Breast epithelium (tissue), 4 donors: ENCODE measurements around the gene ZNF343. TPM values are rescaled to one million over a fixed set of nuclear protein-coding genes. Genes with fewer than 3 reads are reported as not detected.
"Not testable (repeated sequence)": the region's sequence is repeated elsewhere in the genome, so short reads cannot be mapped to it uniquely, and the experiment has no call there.

Source experiments
- DNase-seq, 2 donors: peaks; one replicate each; pipeline ENCODE4 v3.0.0-alpha.2; 2019; ENCODE audit warnings: low spot score in 2 of 2
- H3K27ac ChIP-seq, 2 donors: fragments of 200-600 bp; sonication (generic) in 1 of 2; one replicate each; pipeline ENCODE4 v1.5.1; 2016 to 2019; ENCODE audit warnings: mild to moderate bottlenecking in 1 of 2
- H3K27me3 ChIP-seq, 2 donors: fragments of 200-600 bp; sonication (generic) in 1 of 2; one replicate each; pipeline versions ENCODE4 v1.5.1 to v1.6.0; 2017 to 2019; ENCODE audit warnings: control low read depth in 1 of 2, mild to moderate bottlenecking in 1 of 2
- H3K36me3 ChIP-seq: fragments of 200-600 bp; one replicate; pipeline ENCODE4 v1.5.1; 2019
- H3K4me1 ChIP-seq, 2 donors: fragments of 200-600 bp; sonication (generic); one replicate each; pipeline ENCODE4 v1.5.1; 2016 to 2019; ENCODE audit warnings: control low read depth in 1 of 2
- H3K4me3 ChIP-seq, 3 donors: fragments of 200-600 bp; sonication (generic); 1 replicate in 2 of 3; 2 replicates in 1 of 3; pipeline ENCODE4 v1.5.1; 2016 to 2019; ENCODE audit warnings: mild to moderate bottlenecking in 3 of 3, moderate library complexity in 2 of 3
- H3K9me3 ChIP-seq, 2 donors: fragments of 200-600 bp; sonication (generic) in 1 of 2; one replicate each; pipeline ENCODE4 v1.5.1; 2016 to 2019; ENCODE audit warnings: control low read depth in 1 of 2
- CTCF ChIP-seq, 3 donors: fragments of 450-650 bp; IDR thresholded peaks; one replicate each; pipeline ENCODE4 v1.5.1; 2016 to 2017; ENCODE audit warnings: antibody characterized with exemption in 3 of 3, mild to moderate bottlenecking in 3 of 3, moderate library complexity in 3 of 3
- POLR2A ChIP-seq: fragments of 450-650 bp; IDR thresholded peaks from one replicate; pipeline ENCODE4 v1.6.1; 2016; ENCODE audit warnings: antibody characterized with exemption, mild to moderate bottlenecking, moderate library complexity
- POLR2AphosphoS5 ChIP-seq, 3 donors: sonication (generic); formaldehyde crosslinking; IDR thresholded peaks; one replicate each; pipeline ENCODE4 v1.6.1; 2017; ENCODE audit warnings: antibody characterized with exemption in 3 of 3
- intact Hi-C: fragments of 100-400 bp; cut with DNase I; formaldehyde crosslinking; loops from one replicate; pipeline ENCODE4 v1.15.1; 2023; ENCODE audit warnings: low total_unique reads
- total RNA-seq, 3 donors: library from RNA; depleted of rRNA; stranded (reverse); fragments of >200 nt; gene quantifications; one replicate each; pipeline ENCODE4 v1.1.0, GENCODE V29; 2016

The ZNF343 gene
- total RNA-seq, 3 donors from 2014 or later: 8.8 to 18.4 (median 14.0) TPM

- Histone ChIP-seq H3K4me1 (no peaks in the 10 kb centered on the region), H3K27me3 (peaks cover 0 to 6% of the 10 kb centered on the region in 2 donors), H3K9me3 (no peaks in the 10 kb centered on the region), H3K4me3 (no peak overlapping the region), H3K36me3 (no peaks in the 10 kb centered on the region), H3K27ac (no peak overlapping the region)
- intact Hi-C loops: no loop called here
- no peak for DNase-seq
- TF ChIP-seq POLR2AphosphoS5 (IDR thresholded peaks at IDR 0.05): no peak
- TF ChIP-seq POLR2A: no peak
- TF ChIP-seq CTCF (IDR thresholded peaks at IDR 0.05): no peak
Measured at GRCh38 chr20:2535711-2536559, 27.2 kb upstream of the ZNF343 start.

DNA sequence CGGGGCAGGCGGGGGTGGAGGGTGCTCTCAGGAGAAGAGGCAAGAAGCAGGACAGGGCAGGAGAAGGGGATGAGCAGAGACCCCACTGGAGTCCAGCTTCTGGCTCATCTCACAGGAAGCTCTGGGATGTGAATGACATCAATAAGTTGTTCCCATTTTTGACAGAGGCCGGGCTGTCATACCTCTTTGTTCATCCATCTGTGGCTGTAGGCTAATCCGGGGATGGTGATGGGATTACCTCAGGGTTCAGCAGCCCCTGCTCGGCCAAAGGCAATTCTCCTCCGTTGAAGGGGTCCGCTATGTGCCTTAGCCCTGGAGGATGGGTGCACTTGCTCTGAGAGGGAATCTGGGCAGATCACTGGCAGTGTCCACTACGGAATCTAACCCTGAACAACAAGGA lies 24.4 kb upstream of the ZNF343 start:
- Histone ChIP-seq H3K27ac (no peak overlapping the region), H3K4me1 (no peaks in the 10 kb centered on the region), H3K4me3 (no peak overlapping the region), H3K27me3 (peaks cover 0 to 5% of the 10 kb centered on the region in 2 donors), H3K9me3 (no peaks in the 10 kb centered on the region), H3K36me3 (no peaks in the 10 kb centered on the region)
- DNase-seq: no peak
- TF ChIP-seq POLR2A: no peak
- no peak for TF ChIP-seq CTCF (IDR thresholded peaks at IDR 0.05)
- TF ChIP-seq POLR2AphosphoS5 (IDR thresholded peaks at IDR 0.05): no peak
- intact Hi-C loops: no loop called here

- H3K4me1 ChIP-seq: no peaks in the 10 kb centered on the region
- no peaks in the 10 kb centered on the region for H3K27me3 ChIP-seq
- intact Hi-C loops: loop anchor here (5.0 kb wide), 1 partner anchor 119 kb away; no protein-coding TSS in a partner anchor
- H3K36me3 ChIP-seq: no peaks in the 10 kb centered on the region
- TF ChIP-seq POLR2AphosphoS5 (IDR thresholded peaks at IDR 0.05) (no peak), POLR2A (no peak), CTCF (IDR thresholded peaks at IDR 0.05) (no peak)
- DNase-seq: no peak
- H3K9me3 ChIP-seq: no peaks in the 10 kb centered on the region
- H3K4me3 ChIP-seq: no peak overlapping the region
- no peak overlapping the region for H3K27ac ChIP-seq
Measured at GRCh38 chr20:2528671-2529271, 20.1 kb upstream of the ZNF343 start.

DNA sequence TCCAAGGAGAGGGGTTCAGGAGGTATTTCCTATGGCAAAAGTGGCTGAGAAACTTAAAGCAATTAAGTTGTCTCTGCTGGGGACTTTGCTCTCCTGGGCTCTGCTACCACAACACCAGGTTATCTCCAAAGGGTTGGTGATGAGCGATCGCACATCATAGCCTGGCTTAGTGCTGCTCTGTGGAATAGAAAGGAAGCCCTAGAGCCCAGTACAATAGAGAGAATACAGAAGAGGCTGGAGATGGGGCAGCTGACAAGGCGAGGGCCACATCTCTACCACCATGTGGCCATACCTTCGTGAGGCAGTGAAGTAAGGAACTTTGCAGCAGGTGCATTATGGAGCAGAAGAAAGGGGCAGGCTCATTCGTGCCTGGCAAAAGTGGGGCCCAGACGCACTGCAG lies 19.0 kb upstream of the ZNF343 start:
- TF ChIP-seq CTCF (IDR thresholded peaks at IDR 0.05): no peak
- TF ChIP-seq POLR2AphosphoS5 (IDR thresholded peaks at IDR 0.05): no peak
- no peak for TF ChIP-seq POLR2A
- intact Hi-C loops: loop anchor here (5.0 kb wide), 1 partner anchor 120 kb away; no protein-coding TSS in a partner anchor
- no peak for DNase-seq
- no peak overlapping the region for H3K4me3 ChIP-seq
- no peaks in the 10 kb centered on the region for H3K36me3 ChIP-seq
- H3K27ac ChIP-seq: no peak overlapping the region
- H3K9me3 ChIP-seq: no peaks in the 10 kb centered on the region
- no peaks in the 10 kb centered on the region for H3K27me3 ChIP-seq
- no peaks in the 10 kb centered on the region for H3K4me1 ChIP-seq

GRCh38 chr20:2526218-2526583 lies 17.5 kb upstream of the ZNF343 start:
- H3K4me1 ChIP-seq, H3K27me3 ChIP-seq, H3K9me3 ChIP-seq, H3K36me3 ChIP-seq, H3K4me3 ChIP-seq, H3K27ac ChIP-seq, DNase-seq: not testable (repeated sequence)
- intact Hi-C loops: loop anchor here (5.0 kb wide), 1 partner anchor 121 kb away; no protein-coding TSS in a partner anchor
